HepG2 (cell line): Measurements from ENCODE around the gene SLC15A1. TPM values are rescaled to one million over a fixed set of nuclear protein-coding genes. Genes with fewer than 3 reads are reported as not detected.

ENCODE experiments used
- ATAC-seq: fragments of 200-7000 bp; cut with Tn5 transposase; 3 replicates; pipeline ENCODE4 v1.9.1; 2020; ENCODE audit warnings: mild to moderate bottlenecking, moderate library complexity
- BruUV-seq: library from RNA; stranded (reverse); fragments of 400-500 nt; replicated peaks from 2 replicates; lab custom pipeline; 2021; lab: Mats Ljungman, UMichigan
- CTCF ChIA-PET: fragments of 300-600 bp; formaldehyde crosslinking; extraction: SDS; loops from one replicate; lab custom pipeline; 2021; ENCODE audit warnings: low total read pairs, inconsistent platforms, low intra/inter-chr PET ratio; lab: Yijun Ruan, JAX
- POLR2A ChIA-PET: fragments of 350-600 bp; sonication (Branson Sonifier 250); formaldehyde crosslinking; loops from one replicate; lab custom pipeline; 2020; ENCODE audit warnings: antibody characterized with exemption, inconsistent platforms; lab: Yijun Ruan, JAX
- DNase-seq: peaks from one replicate; pipeline ENCODE4 v3.0.0-alpha.2; 2015; ENCODE audit warnings: low spot score
- FAIRE-seq: peaks from 3 replicates; lab custom pipeline; 2011; peaks lifted over from hg19 to GRCh38; lab: Jason Lieb, UNC
- H2AFZ ChIP-seq: one replicate; pipeline ENCODE4 v1.6.1; 2011; ENCODE audit warnings: low read length, inconsistent platforms
- H3K27ac ChIP-seq: fragments of 300-600 bp; 3 replicates; pipeline ENCODE4 v1.8.0; 2011; ENCODE audit warnings: mixed run types, mild to moderate bottlenecking, mixed read lengths, low read length, inconsistent platforms; ENCODE audit not compliant: insufficient read depth; ENCODE audit errors: extremely low read length
- H3K27me3 ChIP-seq, 2 experiments: fragments of 200-600 bp in 1 of 2; 2 replicates in 1 of 2; 3 replicates in 1 of 2; pipeline versions ENCODE4 v1.6.0 to v1.8.0; 2011; ENCODE audit warnings: low read length in 2 of 2, mild to moderate bottlenecking in 2 of 2, moderate library complexity in 2 of 2, inconsistent platforms in 1 of 2; ENCODE audit not compliant: insufficient read depth in 2 of 2, control insufficient read depth in 1 of 2
- H3K36me3 ChIP-seq, 2 experiments: fragments of 200-600 bp in 1 of 2; replicated peaks in 1 of 2; 2 replicates in 1 of 2; 3 replicates in 1 of 2; pipeline versions ENCODE4 v1.5.1 to v1.8.0; 2011; ENCODE audit warnings: low read length in 2 of 2, inconsistent platforms in 1 of 2; ENCODE audit not compliant: insufficient read depth in 2 of 2, control insufficient read depth in 1 of 2
- H3K4me1 ChIP-seq: 2 replicates; pipeline ENCODE4 v1.5.1; 2012; ENCODE audit warnings: low read length, inconsistent platforms; ENCODE audit not compliant: insufficient read depth
- H3K4me2 ChIP-seq: 2 replicates; pipeline ENCODE4 v1.6.0; 2011; ENCODE audit warnings: low read depth, low read length, inconsistent platforms
- H3K4me3 ChIP-seq, 3 experiments: fragments of 200-600 bp in 1 of 3; sonication (generic), shearing (Covaris generic) in 1 of 3; replicated peaks in 1 of 3; 2 replicates each; pipeline ENCODE4 v1.5.1; 2011 to 2016; ENCODE audit warnings: low read length in 3 of 3, inconsistent platforms in 2 of 3, low read depth in 2 of 3, mild to moderate bottlenecking in 2 of 3, control low read depth in 1 of 3, mixed read lengths in 1 of 3; ENCODE audit not compliant: insufficient read depth in 1 of 3
- H3K79me2 ChIP-seq: one replicate; pipeline ENCODE4 v1.6.1; 2011; ENCODE audit warnings: low read length, inconsistent platforms; ENCODE audit not compliant: insufficient read depth
- H3K9ac ChIP-seq: 2 replicates; pipeline ENCODE4 v1.6.0; 2011; ENCODE audit warnings: mild to moderate bottlenecking, low read depth, low read length, inconsistent platforms; ENCODE audit not compliant: insufficient read depth
- H3K9me3 ChIP-seq: 2 replicates; pipeline ENCODE4 v1.5.1; 2012; ENCODE audit warnings: mild to moderate bottlenecking, low read length
- H4K20me1 ChIP-seq: 2 replicates; pipeline ENCODE4 v1.6.0; 2011; ENCODE audit warnings: inconsistent platforms, mild to moderate bottlenecking, low read length, moderate library complexity; ENCODE audit not compliant: insufficient read depth
- ATF7 ChIP-seq, 2 experiments: fragments of 450-650 bp in 1 of 2; sonication (generic) in 1 of 2; formaldehyde crosslinking in 1 of 2; IDR thresholded peaks; 2 replicates each; pipeline versions ENCODE4 v1.4.0 to v1.6.1; 2016 to 2020; ENCODE audit warnings: antibody characterized with exemption in 1 of 2, mild to moderate bottlenecking in 1 of 2, missing genetic modification reagents in 1 of 2
- CREB1 ChIP-seq, 2 experiments: fragments of 450-650 bp in 1 of 2; IDR thresholded peaks; 2 replicates each; pipeline ENCODE4 v1.6.1; 2016 to 2017; ENCODE audit warnings: control low read depth in 1 of 2, mild to moderate bottlenecking in 1 of 2, missing compliant biosample characterization in 1 of 2, missing genetic modification characterization in 1 of 2
- HMGXB4 ChIP-seq, 2 experiments: sonication (generic) in 1 of 2; formaldehyde crosslinking in 1 of 2; IDR thresholded peaks; 2 replicates each; pipeline versions ENCODE4 v1.4.0 to v1.6.1; 2018 to 2020; ENCODE audit warnings: missing genetic modification reagents in 2 of 2, borderline replicate concordance in 1 of 2, low read depth in 1 of 2, mild to moderate bottlenecking in 1 of 2, missing biosample characterization in 1 of 2
- KDM4B ChIP-seq: sonication (generic); formaldehyde crosslinking; IDR thresholded peaks from 2 replicates; pipeline ENCODE4 v1.4.0; 2020; ENCODE audit warnings: missing genetic modification reagents
- PRPF4 ChIP-seq: fragments of 200-400 bp; formaldehyde crosslinking; IDR thresholded peaks from 2 replicates; pipeline ENCODE4 v1.6.1; 2016; ENCODE audit warnings: low read length, low read depth; ENCODE audit not compliant: poor library complexity, severe bottlenecking
- ZNF331 ChIP-seq: sonication (generic); formaldehyde crosslinking; IDR thresholded peaks from 2 replicates; pipeline ENCODE4 v1.4.0; 2020; ENCODE audit warnings: missing genetic modification reagents
- ZXDC ChIP-seq: sonication (generic); formaldehyde crosslinking; IDR thresholded peaks from 2 replicates; pipeline ENCODE4 v1.5.0; 2020; ENCODE audit warnings: mild to moderate bottlenecking, missing genetic modification reagents
- WGBS: methylation state at CpG from one replicate; pipeline ENCODE4 v1.1.6; 2017; ENCODE audit warnings: low lambda C conversion rate; 5-methylcytosine and 5-hydroxymethylcytosine counted together
- in situ Hi-C: cut with HindIII; loops from 2 replicates; pipeline ENCODE4 v1.10.0; 2017; ENCODE audit warnings: low pct_unique_long_range_greater_than_20kb; ENCODE audit not compliant: extremely low pct_ligation_motif_present
- intact Hi-C: fragments of 100-400 bp; cut with micrococcal nuclease; formaldehyde crosslinking; loops from one replicate; pipeline ENCODE4 v1.10.0; 2022; ENCODE audit not compliant: unreplicated experiment
- polyA plus RNA-seq, 8 experiments: library from polyadenylated mRNA; depleted of rRNA in 3 of 8; stranded (reverse) in 7 of 8; unstranded in 1 of 8; fragments of >200 nt; fragmentation: Illumina TruSeq in 4 of 8; extraction: Trizol in 4 of 8; gene quantifications; 2 replicates each; pipeline versions ENCODE4 v1.2.1 to v1.2.3, GENCODE V29; 2011 to 2016; ENCODE audit warnings: low read depth in 4 of 8, missing spikeins in 1 of 8, mixed read lengths in 1 of 8; ENCODE audit not compliant: insufficient read depth in 1 of 8
- total RNA-seq, 5 experiments: library from RNA; depleted of rRNA; stranded (reverse); fragments of >200 nt; fragmentation: Illumina TruSeq; extraction: Trizol; gene quantifications; 2 replicates each; pipeline ENCODE4 v1.2.3, GENCODE V29; 2016; ENCODE audit warnings: low read depth in 1 of 5

Gene SLC15A1
- total and polyA plus RNA-seq, 2 of the 13 experiments (the other 11 are each of a cell fraction or from before 2014, with no cell fraction given) = 0.17 to 0.20 TPM

GRCh38 chr13:98742961-98743360 lies 9.5 kb downstream of the SLC15A1 start:
- WGBS = 72% methylated on average over 5 of the region's 5 CpGs

More at GRCh38 chr13:98742961-98743360, 9.5 kb downstream of the SLC15A1 start:
- CTCF ChIA-PET = no interaction called here
- Histone ChIP-seq H3K27me3 (no peaks in the 10 kb centered on the region), H3K79me2 (no peaks in the 10 kb centered on the region), H3K27ac (no peak overlapping the region), H4K20me1 (no peaks in the 10 kb centered on the region), H3K36me3 (no peaks in the 10 kb centered on the region), H3K4me3 (no peak overlapping the region), H3K9ac (no peak overlapping the region), H2AFZ (no peak overlapping the region), H3K4me2 (no peak overlapping the region), H3K4me1 (peaks cover 46% of the 10 kb centered on the region), H3K9me3 (peaks cover 11% of the 10 kb centered on the region; the same call in 1 of the 2 replicates)
- FAIRE-seq = no peak
- no peak for TF ChIP-seq PRPF4
- TF ChIP-seq CREB1 (IDR thresholded peaks at IDR 0.05) = peak; percentile 94
- TF ChIP-seq CREB1 (CRISPR knock-in tag; IDR thresholded peaks at IDR 0.05) = no peak
- no peak for TF ChIP-seq ZXDC (CRISPR knock-in tag)
- no peak for TF ChIP-seq KDM4B
- no peak for TF ChIP-seq HMGXB4 (CRISPR knock-in tag; IDR thresholded peaks at IDR 0.05; ENCODE audit: borderline replicate concordance in 1 of 2, low read depth in 1 of 2)
- peak; percentile 97 for TF ChIP-seq ATF7 (IDR thresholded peaks at IDR 0.05)
- TF ChIP-seq ATF7 (CRISPR knock-in tag; IDR thresholded peaks at IDR 0.05) = no peak
- TF ChIP-seq ZNF331 = no peak
- no peak for ATAC-seq
- in situ Hi-C loops = no loop called here
- no peak for DNase-seq
- intact Hi-C loops = no loop called here
- POLR2A ChIA-PET = no interaction called here
- BruUV-seq = no TSS peak
